HG03103 (cell line): ENCODE data around the gene GPR153.

Experiments used
- ATAC-seq: cut with Tn5 transposase; IDR thresholded peaks from one replicate; pipeline ENCODE4 v1.9.1; 2021; ENCODE audit warnings: low read depth; ENCODE audit not compliant: unreplicated experiment

The GPR153 gene

DNA sequence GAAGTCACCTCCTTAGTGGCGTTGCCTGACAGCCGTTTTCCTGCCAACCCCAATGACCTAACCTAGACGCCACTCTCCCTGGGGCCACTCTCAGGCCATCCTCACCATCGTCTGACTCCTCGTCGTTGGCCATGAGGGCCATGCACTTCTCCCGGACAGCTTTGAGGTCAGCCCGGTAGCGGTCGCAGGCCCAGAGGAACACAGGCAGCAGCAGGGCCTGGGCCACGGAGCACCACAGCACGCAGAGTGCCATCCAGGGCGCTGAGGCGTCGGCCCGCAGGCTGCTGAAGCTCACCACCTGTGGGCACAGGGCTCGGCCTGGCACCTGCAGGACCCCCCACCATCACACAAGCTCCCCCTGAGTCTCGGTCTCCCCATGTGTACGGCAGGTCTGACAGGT is 9.7 kb downstream of the GPR153 start:
- no peak for ATAC-seq

DNA sequence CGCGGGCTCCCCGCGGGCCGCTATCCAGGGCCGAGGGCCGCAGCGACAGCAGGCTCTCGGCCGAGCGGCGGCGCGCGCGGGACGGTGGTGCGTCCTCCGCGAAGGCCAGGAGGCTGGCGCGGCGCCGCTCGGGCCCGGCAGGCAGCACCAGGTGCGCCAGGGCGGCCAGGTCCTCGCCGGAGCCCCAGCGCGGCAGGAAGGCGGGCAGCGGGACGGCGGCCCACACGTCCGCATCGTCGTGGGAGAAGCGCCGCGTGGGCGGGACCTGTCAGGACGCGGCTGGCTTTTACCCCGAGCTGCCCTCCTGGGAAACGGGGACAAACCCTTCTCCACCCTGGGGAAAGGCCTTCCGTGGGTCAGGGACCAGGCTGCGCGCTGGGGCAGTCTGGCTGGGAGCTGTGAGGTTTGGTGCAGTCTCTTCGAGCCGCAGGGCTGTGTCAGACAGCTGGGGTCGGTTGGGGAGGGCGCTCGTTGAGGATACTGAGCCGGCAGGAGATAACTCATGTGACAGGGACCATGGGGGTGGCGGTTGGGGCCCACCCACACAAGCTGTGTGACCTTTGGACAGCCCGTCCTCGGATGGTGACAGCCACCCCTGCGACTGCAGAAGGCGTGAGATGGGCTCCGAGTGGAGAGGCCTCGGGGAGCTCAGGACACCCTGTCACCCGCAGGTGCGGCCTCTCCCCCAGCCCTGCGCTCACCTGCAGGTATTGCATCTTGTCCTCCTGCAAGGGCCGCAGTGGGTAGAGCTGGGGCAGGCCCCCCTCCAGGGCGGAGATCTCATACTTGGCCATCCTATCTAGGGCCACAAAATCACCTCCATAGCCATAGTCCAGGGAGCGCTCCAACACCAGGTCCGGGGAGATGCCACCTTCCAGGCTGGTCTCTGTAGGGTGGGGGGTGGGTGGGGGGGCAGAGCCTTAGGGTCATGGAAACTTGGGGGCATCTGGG is 10.9 kb downstream of the GPR153 start:
- no peak for ATAC-seq

DNA sequence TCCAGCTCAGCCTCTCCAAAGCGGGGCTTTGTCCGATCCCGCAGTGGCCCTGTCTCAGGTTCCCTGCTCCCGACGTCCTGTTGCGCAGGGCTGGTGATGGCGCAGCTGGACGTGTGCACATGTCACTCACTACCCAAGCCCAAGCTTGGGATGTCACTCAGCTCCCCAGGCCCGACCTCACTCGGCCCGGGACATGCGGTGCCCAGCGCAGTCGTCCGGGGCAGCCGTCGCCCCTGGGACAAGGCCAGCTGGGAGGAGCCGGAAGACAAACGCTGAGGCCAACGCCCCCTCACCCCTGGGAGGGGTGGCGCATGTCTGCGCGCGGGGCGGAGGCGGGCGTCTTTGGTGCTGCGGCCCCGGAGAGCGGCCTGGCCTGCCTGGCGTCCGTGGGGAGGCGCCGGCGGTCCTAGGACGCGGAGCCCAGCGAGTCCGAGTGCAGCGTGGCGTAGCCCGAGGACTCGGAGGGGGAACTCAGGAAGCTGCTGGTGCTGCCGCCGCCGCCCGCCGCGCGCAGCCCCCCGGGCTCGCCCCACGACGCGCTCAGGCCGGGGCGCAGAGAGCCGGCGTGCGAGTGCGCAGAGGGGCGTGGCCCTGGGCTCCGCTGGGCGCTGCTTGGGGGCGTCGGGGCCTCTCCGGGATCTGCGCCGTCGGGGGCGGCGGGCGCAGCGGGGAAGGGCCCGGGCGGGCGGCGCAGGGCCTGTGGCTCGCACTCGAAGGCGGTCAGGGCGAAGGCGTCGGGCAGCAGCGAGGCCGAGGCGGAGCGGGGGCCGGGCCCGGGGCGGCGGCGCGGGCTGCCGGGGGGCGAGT is 11.8 kb downstream of the GPR153 start:
- no peak for ATAC-seq

DNA sequence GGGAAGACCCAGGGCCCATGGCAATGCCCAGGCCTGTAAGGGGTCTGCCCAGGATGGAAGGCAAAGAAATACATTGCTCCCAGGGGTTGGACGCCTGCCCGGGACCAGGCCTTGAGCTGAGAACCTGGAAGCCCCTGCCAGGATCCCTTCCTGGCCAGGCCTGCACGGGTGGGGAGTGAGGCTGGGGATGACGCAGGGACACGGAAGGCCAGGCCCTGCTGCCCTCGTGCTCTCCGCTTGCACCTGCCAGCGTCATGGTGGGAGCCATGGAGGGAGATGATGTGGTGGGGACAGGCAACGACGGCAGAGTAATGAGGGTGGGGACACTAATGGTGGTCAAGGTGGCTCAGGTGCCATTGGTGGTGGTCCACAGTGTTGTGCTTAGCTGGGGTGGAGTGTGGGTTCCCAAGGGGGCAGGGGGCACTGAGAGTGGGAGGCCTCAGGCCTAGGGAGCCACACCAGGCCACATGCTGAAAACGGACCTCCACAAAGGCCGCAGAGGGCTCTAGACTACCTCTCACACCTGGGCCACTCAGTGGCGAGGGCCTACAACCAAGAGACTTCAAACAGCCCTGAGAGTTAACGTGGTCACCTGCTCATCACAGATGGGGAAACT is 12.6 kb downstream of the GPR153 start:
- ATAC-seq = no peak

DNA sequence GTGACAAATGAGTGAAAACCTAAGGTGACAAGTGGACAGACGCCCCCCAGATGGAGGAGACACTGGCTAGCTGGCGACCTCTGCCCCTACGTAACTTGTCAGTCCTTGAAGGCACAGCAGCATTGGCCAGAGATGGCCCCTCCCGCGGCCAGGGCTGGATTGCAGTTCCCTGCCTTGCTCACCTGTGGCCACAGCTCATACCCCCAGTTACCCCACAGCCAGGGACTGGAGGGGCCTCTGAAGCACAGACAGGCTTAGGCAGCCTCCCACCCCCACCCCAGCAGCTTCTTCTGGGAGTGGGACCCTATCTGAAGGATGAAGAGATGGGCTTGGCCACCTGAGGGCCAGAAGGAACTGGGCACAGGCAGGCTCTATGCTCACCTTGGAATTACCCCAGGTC is 13.2 kb downstream of the GPR153 start:
- ATAC-seq = no peak

DNA sequence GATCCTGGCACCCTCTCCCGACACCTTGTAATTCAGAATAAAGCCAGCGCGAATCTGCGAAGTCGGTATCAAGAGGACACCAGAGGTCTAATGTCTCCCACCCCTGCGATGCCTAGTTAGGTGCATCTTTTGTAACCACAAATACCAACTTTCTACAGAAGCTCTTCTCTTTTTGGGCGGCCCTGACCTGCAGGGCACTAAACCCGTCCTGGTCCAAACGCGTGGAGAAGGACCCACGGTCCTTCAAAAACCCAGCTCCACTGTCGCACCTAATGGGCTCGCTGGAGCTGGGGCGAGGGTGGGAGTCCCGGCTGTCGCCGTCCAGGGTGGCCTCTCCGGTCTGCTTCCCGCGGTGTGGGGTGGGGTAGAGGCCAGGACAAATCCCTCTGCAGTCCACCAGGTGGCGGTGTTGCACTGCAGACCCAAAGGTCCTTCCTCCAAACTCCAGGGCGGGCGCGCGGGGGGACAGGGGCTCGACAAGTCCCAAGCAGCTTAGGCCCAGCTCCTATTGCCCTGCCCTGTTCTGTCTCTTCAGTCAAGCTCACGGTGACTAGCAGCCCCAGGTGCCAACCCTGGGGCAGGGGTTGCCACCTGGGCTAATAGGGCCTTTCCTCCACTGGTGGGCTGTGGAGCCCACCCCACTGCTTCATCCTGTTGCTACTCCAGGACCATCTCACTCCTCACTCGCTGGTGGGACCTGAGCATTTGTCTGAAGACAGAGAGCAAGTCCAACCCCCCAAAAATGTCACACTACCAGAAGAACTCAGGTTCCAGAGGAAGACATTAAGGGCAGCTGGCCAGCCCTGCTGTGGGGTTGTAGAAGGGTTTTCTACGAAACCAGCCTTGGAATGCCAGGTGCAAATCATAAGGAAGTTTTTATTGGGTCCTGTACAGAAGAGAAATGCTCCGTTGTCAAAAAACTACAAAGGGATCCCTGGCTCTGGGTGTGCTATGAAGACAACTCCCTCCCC is 14.1 kb downstream of the GPR153 start:
- no peak for ATAC-seq

DNA sequence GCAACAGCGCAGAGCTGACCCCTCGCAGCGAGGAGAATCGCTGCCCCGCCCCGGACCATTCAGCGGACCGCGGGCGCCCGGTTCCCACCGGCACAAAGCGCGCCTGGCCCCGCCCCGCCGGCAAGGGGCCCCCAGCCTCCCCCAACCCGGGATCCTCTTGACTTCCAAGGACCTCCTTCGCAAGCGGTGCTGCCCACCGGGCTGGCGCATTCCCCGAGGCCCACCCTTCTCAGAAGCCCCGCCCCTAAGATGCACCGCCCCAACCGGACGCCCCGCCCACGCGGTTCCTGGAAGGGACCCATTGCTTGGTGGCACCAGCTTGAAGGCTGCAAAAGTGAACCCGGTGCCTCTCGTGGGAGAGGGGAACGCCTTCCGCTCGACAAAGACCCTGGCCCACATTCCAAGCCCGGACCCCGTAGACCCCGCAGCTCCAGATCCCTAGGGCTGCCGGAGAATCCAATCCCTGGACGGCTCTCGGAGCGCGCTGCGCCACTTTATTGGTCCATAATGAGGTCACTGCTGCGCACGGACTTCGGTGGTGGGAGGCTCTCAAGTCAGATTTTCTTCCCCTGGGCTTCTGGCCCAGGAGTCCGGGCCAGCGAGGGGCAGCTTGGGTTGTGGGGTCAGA is 14.9 kb downstream of the GPR153 start:
- no peak for ATAC-seq

DNA sequence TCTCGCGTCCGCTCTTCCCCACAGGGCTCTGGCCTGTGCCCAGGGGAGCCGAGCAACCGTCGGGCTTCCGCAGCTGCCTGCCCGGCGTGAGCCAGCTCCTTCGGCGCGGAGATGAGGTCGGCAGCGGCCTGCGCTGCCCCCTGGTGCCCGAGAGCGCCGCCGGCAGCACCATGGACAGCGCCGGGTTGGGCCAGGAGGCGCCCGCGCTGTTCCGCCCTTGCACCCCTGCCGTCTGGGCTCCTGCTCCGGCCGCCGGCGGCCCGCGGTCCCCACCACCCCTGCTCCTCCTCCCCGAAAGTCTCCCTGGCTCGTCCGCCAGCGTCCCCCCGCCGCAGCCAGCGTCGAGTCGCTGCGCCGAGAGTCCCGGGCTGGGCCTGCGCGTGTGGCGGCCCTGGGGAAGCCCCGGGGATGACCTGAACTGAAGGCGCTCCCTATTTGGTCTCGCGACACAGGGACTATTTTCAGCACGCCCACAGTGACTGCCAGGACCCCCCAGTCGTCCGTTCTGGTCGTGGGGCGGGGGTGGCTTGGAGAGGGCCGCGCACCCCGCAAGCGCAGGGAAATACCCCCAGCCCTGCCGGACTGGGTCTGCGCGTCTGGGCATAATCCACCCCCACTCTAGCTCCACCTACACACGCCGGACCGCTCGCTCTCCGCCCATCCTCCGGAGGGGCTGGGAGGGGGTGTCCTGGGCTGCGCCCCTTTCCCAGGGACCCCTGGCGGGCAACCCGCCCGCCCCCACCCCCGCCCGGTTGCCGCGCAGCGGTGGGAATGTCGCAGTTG is 15.6 kb downstream of the GPR153 start:
- no peak for ATAC-seq

DNA sequence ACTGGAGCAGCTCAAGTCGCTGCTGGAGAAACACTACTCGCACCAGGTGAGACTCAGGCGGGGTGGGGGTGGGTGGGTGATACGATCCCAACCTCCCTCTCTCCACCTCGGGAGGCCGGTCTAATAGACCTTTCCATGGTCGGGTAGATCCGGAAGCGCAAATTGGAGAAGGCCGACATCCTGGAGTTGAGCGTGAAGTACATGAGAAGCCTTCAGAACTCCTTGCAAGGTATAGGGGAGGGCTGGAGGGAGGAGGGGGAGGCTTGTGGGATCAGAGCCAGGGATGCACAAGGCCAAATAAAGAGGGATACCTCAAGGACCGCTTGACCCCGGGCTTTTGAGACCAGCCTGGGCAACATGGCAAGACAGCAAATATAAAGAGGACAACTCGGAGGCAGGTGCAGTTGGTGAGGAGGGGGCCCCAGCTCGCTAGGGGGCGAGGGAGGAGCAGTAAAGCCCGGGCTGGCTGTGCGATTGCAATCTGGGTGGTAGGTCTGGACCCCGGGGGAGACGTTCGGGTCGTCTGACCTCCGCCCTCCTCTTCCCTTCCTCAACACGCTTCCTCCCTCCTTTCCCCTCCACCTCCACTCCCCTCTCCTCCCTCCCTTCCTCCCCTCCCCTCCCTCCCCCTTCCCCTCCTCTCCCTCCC is 16.4 kb downstream of the GPR153 start:
- no peak for ATAC-seq

DNA sequence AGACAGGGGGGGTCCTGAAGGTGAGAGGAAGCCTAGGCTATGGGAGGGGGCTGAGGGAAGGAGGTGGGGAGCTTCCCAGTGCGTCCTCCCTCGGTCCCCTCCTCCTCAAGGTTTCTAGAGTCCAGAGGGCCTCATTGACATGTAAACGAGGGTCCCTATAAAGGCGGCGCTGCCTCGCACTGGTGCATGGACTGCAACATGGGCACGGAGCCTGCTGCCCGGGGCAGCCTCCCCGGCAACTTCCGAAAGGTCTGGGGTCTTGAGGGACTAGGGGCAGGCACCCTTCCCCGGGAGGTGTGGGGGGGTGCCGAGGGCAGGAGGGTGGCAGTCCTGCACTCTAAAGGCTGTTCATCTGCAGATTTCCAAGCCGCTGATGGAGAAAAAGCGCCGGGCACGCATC is 16.9 kb downstream of the GPR153 start, which contains the start of gene HES3:
Gene HES3, plus strand, starts transcription at position 187 of the 400 bp plus-strand sequence. Its CDS starts 187 bp downstream, at position 374.
- ATAC-seq = no peak

DNA sequence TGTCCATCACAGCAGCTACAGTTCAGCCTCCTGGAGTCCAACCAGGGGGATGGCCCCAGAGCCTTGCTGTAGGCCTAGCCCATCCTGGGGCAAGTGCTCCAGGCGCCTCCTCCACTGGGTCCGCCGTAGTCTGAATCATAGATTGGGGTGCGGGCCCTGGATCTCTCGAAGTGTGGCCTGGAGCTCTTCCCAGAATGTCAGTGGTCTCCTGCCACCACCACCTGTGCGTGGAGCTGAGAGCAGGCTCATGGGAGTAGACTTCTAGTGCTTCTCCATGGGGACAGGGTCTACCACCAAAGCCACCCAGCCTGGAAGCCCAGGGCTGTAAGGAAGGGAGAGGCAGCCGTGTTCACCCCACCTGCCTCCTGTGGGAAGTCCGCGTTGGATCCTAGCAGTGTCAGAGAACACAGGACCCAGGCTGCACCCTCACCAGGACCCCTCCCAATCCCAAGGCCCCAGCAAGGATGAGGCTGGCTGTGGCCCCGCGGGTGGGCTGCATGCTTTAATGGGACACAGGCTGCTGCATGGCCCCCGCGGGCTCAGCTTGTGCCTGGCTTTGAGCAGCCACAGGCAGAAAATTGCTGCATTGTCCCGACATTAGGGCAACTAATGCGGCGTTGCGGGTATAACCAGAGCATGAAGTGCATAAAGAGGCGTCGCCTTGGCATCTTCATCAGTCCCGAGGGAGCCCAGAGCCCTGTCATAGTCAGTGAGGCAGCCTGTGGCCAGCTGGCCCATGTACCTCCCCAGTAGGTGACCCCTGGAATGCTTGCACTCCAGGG is 17.7 kb downstream of the GPR153 start:
- no peak for ATAC-seq

DNA sequence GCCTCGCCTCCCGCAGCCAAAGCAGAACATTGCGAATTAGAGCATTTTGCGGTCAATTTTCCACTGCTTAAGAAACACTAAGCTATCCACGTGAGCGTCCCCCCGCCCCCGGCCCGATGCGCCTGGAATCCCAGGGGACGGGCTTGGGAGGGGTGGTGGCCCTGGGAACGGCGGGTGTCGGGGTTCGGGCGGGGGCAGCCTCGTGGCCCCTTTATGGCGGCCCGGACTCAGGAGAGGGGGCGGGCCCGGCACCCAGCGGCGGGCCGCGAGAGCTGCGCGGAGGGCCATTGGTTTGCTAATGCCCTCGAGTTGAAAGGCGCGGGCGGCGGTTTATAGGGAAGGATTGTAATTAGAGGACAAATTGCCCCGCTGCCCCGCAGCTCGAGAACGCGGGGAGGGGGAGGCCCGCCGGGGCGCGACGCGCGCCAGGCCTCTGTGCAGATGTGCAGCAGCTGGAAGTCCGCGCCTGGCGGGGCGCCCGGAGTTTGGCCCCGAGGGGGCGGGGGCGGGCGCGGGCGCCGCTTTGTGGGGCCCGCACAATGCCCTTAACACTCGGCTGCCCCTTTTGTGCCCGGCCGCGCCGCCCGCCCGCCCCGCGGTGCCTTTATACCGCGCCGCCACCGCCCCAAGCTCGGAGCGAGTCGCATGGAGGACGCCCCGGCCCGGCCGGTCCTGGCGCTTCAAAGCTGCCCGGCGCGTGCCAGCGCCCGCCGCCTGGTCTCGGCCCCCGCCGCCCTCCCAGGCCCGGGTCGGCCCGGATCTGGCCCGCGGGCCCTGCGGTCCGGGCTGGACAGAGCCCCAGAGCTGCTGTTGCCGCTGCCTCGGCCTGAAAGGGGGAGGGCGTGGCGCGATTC is 18.8 kb downstream of the GPR153 start:
- no peak for ATAC-seq

DNA sequence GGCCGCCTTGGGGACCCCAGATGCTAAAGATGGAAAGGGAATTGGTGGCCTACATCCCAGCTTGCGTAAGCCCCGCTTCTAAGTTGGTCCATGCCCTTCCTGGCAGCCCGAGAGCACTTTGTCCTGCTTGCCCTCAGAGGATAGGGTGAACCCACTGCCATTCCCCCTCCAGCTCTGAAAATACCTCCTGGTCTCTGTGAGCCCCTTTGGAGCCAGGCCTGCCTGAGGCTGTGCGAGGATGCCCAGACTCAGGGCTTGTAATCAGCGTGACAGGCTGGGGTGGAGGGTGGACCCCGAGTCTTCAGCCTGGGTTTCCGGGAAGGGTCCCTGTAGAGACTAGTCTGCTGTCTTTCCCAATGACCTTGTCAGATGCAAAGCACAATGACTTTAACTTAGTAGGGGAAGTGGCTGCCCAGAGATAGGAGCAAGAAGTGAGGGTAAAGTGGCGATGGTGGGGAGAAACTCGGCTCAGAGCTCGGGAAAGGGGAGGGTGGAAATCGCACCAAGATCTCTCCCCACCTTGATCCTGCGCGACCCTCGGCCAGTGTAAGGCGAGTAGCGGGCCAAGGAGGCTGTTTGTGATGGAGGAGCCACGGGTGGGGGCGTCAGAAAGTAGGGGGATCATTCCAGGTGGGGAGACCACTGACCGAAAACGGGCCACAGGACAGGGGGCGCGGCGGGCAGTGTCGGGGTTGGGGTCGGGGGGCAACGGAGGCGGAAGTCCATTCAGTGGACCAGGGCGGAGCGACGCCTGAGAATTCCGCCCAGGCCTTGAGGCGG is 19.6 kb downstream of the GPR153 start:
- ATAC-seq = no peak

DNA sequence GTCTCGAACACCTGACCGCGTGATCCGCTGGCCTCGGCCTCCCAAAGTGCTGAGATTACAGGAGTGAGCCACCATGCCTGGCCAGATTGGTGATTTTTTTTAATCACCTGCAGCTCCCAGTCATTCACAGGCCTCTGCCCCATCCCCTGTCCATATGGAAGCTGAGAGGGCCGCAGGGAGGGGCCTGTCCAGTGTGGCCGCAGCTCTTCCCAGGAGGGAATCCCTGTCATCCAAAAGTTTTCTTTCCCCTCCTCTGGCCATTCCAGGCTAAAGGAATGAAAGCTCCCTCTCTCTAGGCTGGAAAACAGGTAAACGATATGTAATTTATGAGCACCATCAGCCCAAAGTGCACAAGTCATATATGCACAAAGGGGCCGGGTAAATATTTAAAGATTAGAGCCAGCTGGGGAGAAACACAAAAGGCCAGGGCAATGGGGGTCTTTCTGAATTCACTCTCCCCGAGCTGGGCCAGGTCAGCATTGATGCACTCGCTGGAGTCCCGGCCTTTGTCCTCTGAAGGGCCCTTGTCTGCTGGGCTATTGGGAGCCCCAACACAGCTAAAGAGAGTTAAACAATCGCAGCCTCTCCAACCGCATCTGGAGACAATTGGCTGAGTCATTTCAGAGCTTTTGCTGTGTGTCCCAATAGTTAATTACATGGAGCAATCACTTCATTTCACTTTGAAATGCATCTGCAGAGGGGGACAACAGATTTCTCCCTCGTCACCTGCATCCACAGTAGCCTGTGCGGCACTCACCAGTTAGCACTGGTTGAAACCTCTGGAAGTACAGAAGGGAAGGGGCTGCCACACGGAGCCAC is 20.7 kb downstream of the GPR153 start:
- ATAC-seq = no peak

DNA sequence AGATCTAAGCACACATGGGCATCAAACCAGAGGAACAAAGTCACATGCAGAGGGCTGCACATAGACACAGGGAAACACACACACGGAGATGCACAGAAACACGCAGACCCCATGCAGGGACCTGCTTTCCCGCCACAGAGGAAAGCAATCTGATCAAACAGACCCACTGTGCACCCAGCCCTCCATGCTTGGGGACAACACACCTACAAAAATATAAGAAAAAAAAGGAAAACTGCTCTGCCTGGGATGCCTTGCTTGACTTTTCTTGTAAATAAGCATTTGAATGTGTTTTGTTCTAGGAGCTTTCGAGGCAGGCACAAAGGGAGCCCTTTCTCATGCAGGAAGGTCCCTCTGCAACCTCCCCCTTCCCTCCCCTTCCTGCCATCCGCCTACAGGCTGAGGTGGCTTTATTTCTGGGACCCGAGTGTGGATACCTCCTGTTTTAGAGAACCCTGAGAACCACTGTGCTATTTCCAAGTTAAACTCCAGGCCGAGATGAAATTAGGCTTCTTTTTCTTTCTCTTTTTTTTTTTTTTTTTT is 21.6 kb downstream of the GPR153 start:
- no peak for ATAC-seq
